ENCODE data around the gene SLC23A2. TPM values are rescaled to one million over a fixed set of nuclear protein-coding genes. Genes with fewer than 3 reads are reported as not detected.
A peak's percentile ranks its signal among the peaks of the same experiment; 100 is the strongest.

SLC23A2 gene
- total RNA-seq, 1 experiment from 2014 or later = 16.3 TPM

DNA sequence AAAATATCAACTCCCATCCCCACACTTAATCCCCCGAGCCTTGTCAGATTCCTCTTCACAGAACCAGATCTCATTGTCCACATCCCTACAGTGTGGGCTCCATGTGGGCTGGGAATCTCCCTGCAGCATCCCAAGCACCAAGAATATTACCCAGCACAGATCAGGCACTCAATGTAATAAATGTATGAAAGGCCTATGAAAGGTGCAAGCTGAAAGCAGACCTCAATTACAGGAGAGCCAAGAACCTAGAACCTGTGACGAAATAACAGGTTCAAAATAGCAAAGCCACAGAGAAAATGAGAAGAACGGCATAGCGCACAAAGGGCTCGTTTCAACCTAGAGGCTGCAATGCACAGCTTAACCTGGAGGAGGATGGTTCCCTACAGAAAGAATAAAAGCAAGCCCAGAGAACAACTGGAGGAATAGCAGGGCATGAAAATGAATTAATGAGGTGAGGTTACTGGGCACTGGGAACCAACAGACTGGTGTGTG, 3.1 kb downstream of the SLC23A2 start:
- no peak for ATAC-seq
- Histone ChIP-seq H3K4me2 (ENCODE audit: low read length) (no peak overlapping the region), H4K20me1 (ENCODE audit: insufficient read depth) (no peaks in the 10 kb centered on the region), H3K79me2 (ENCODE audit: insufficient read depth, low read length) (peaks cover 75% of the 10 kb centered on the region), H3K4me1 (ENCODE audit: control insufficient read depth in 1 of 2, insufficient read depth in 2 of 2, low read length in 2 of 2) (peaks cover 13 to 21% of the 10 kb centered on the region in 2 experiments; a peak in 3 of 4 replicates), H3K9me3 (ENCODE audit: control insufficient read depth in 1 of 2, insufficient read depth in 1 of 2, low read depth in 1 of 2, low read length in 2 of 2) (no peaks in the 10 kb centered on the region), H3K27ac (ENCODE audit: low read depth, low read length) (no peak overlapping the region), H3K9ac (ENCODE audit: low read length) (no peak overlapping the region), H3K4me3 (replicated peaks in 1 of 2; ENCODE audit: low read depth in 1 of 2, low read length in 2 of 2) (no peak overlapping the region), H2AFZ (ENCODE audit: low read depth, low read length, poor library complexity, severe bottlenecking) (no peak overlapping the region), H3K27me3 (ENCODE audit: insufficient read depth, low read length) (no peaks in the 10 kb centered on the region), H3K36me3 (ENCODE audit: control insufficient read depth in 1 of 2, insufficient read depth in 2 of 2, low read length in 2 of 2) (no peaks in the 10 kb centered on the region), H3K9me2 (ENCODE audit: insufficient read depth) (no peaks in the 10 kb centered on the region)
- no TSS peak for BruUV-seq (replicated peaks)
- ChIA-PET POLR2A (no interaction called here), CTCF (interaction anchor here (2.0 kb wide), 1 partner anchor 103 kb away, joined by 5 read pairs; no protein-coding TSS in a partner anchor), RAD21 (ENCODE audit: low non-redundant PET in 1 of 2, low total read pairs in 2 of 2, uncharacterized antibody in 2 of 2, unreplicated experiment in 2 of 2) (interaction anchor here in 1 of 2 experiments (0.5 kb wide), 1 partner anchor 34 kb away, joined by 3 read pairs; no protein-coding TSS in a partner anchor)
- TF ChIP-seq CBX3 (IDR thresholded peaks at IDR 0.05; ENCODE audit: low read depth) = no peak
- TF ChIP-seq, protein P1, sequence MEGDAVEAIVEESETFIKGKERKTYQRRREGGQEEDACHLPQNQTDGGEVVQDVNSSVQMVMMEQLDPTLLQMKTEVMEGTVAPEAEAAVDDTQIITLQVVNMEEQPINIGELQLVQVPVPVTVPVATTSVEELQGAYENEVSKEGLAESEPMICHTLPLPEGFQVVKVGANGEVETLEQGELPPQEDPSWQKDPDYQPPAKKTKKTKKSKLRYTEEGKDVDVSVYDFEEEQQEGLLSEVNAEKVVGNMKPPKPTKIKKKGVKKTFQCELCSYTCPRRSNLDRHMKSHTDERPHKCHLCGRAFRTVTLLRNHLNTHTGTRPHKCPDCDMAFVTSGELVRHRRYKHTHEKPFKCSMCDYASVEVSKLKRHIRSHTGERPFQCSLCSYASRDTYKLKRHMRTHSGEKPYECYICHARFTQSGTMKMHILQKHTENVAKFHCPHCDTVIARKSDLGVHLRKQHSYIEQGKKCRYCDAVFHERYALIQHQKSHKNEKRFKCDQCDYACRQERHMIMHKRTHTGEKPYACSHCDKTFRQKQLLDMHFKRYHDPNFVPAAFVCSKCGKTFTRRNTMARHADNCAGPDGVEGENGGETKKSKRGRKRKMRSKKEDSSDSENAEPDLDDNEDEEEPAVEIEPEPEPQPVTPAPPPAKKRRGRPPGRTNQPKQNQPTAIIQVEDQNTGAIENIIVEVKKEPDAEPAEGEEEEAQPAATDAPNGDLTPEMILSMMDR (IDR thresholded peaks at IDR 0.05 in 2 of 3, conservative IDR thresholded peaks at IDR 0.05 in 1 of 3; ENCODE audit: borderline replicate concordance in 1 of 3, insufficient read depth in 1 of 3, low read depth in 2 of 3, low read length in 2 of 3) = peak in 2 of 3 experiments; percentile 22; a peak in 3 of 6 replicates
- intact Hi-C loops (cut with micrococcal nuclease) = no loop called here
- no peak for DNase-seq (ENCODE audit: low read depth, low spot score)

GRCh38 chr20:4997222-4997621, 4.1 kb downstream of the SLC23A2 start:
- ATAC-seq (no peak), DNase-seq (ENCODE audit: low read depth, low spot score) (no peak)
- Histone ChIP-seq H4K20me1 (ENCODE audit: insufficient read depth) (no peaks in the 10 kb centered on the region), H3K9me3 (ENCODE audit: control insufficient read depth in 1 of 2, insufficient read depth in 1 of 2, low read depth in 1 of 2, low read length in 2 of 2) (no peaks in the 10 kb centered on the region), H2AFZ (ENCODE audit: low read depth, low read length, poor library complexity, severe bottlenecking) (no peak overlapping the region), H3K27ac (ENCODE audit: low read depth, low read length) (no peak overlapping the region), H3K9ac (ENCODE audit: low read length) (no peak overlapping the region), H3K4me2 (ENCODE audit: low read length) (no peak overlapping the region), H3K27me3 (ENCODE audit: insufficient read depth, low read length) (no peaks in the 10 kb centered on the region), H3K4me1 (ENCODE audit: control insufficient read depth in 1 of 2, insufficient read depth in 2 of 2, low read length in 2 of 2) (peaks cover 13 to 20% of the 10 kb centered on the region in 2 experiments; a peak in 3 of 4 replicates), H3K4me3 (replicated peaks in 1 of 2; ENCODE audit: low read depth in 1 of 2, low read length in 2 of 2) (no peak overlapping the region), H3K9me2 (ENCODE audit: insufficient read depth) (no peaks in the 10 kb centered on the region), H3K36me3 (ENCODE audit: control insufficient read depth in 1 of 2, insufficient read depth in 2 of 2, low read length in 2 of 2) (no peaks in the 10 kb centered on the region), H3K79me2 (ENCODE audit: insufficient read depth, low read length) (peaks cover 82% of the 10 kb centered on the region)
- ChIA-PET RAD21 (ENCODE audit: low non-redundant PET in 1 of 2, low total read pairs in 2 of 2, uncharacterized antibody in 2 of 2, unreplicated experiment in 2 of 2) (no interaction called here), CTCF (no interaction called here), POLR2A (no interaction called here)
- TF ChIP-seq EZH2phosphoT487 (IDR thresholded peaks at IDR 0.05; ENCODE audit: borderline replicate concordance) = no peak
- no peak for TF ChIP-seq ZNF274 (IDR thresholded peaks at IDR 0.05; ENCODE audit: low read depth, low read length)
- TF ChIP-seq POLR2AphosphoS5 (IDR thresholded peaks at IDR 0.05; ENCODE audit: low read depth, low read length) = no peak
- no peak for TF ChIP-seq FOSL1 (IDR thresholded peaks at IDR 0.05; ENCODE audit: low read depth)
- TF ChIP-seq ZFX (IDR thresholded peaks at IDR 0.05) = no peak
- TF ChIP-seq EZH2 (IDR thresholded peaks at IDR 0.05) = no peak
- TF ChIP-seq REST (IDR thresholded peaks at IDR 0.05; ENCODE audit: low read depth) = no peak
- no peak for TF ChIP-seq SIN3A (IDR thresholded peaks at IDR 0.05; ENCODE audit: low read depth)
- TF ChIP-seq CBX3 (IDR thresholded peaks at IDR 0.05; ENCODE audit: low read depth) = no peak
- no peak for TF ChIP-seq ZBTB33 (IDR thresholded peaks at IDR 0.05; ENCODE audit: extremely low read depth, insufficient replicate concordance, low read length)
- TF ChIP-seq JUND (IDR thresholded peaks at IDR 0.05) = no peak
- intact Hi-C loops (cut with micrococcal nuclease) = no loop called here
- BruUV-seq (replicated peaks) = no TSS peak
